Right lobe of liver (tissue), 6 donors: Measurements from ENCODE around the gene GJC2. TPM values are rescaled to one million over a fixed set of nuclear protein-coding genes. Genes with fewer than 3 reads are reported as not detected.
"Not testable (repeated sequence)": the region's sequence is repeated elsewhere in the genome, so short reads cannot be mapped to it uniquely, and the experiment has no call there.

ENCODE experiments used
- ATAC-seq, 4 donors: fragments of 200-7000 bp; cut with Tn5 transposase; one replicate each; pipeline ENCODE4 v1.9.1; 2020; ENCODE audit warnings: mild to moderate bottlenecking in 4 of 4, moderate library complexity in 4 of 4
- DNase-seq, 3 donors: peaks; one replicate each; pipeline ENCODE4 v3.0.0-alpha.2; 2020
- H3K27ac ChIP-seq, 3 donors: fragments of 200-600 bp; one replicate each; pipeline ENCODE4 v1.8.0; 2022
- H3K27me3 ChIP-seq, 2 donors: fragments of 200-600 bp; one replicate each; pipeline ENCODE4 v1.8.0; 2022
- H3K36me3 ChIP-seq, 4 donors: fragments of 200-600 bp; sonication (generic) in 1 of 4; one replicate each; pipeline versions ENCODE4 v1.5.1 to v1.8.0; 2017 to 2022; ENCODE audit warnings: control low read depth in 1 of 4
- H3K4me1 ChIP-seq, 4 donors: fragments of 200-600 bp; sonication (generic) in 1 of 4; one replicate each; pipeline versions ENCODE4 v1.5.1 to v1.8.0; 2017 to 2022; ENCODE audit warnings: control low read depth in 1 of 4
- H3K4me3 ChIP-seq, 3 donors: fragments of 200-600 bp; one replicate each; pipeline ENCODE4 v1.8.0; 2022
- H3K9me3 ChIP-seq, 4 donors: fragments of 200-600 bp; sonication (generic) in 1 of 4; one replicate each; pipeline versions ENCODE4 v1.5.1 to v1.8.0; 2017 to 2022; ENCODE audit warnings: control low read depth in 1 of 4
- POLR2A ChIP-seq: fragments of 450-650 bp; IDR thresholded peaks from one replicate; pipeline ENCODE4 v1.6.1; 2017; ENCODE audit warnings: antibody characterized with exemption, mild to moderate bottlenecking
- WGBS: methylation state at CpG from one replicate; pipeline ENCODE4 v1.1.6; 2018; ENCODE audit warnings: low coverage, low lambda C conversion rate; ENCODE audit not compliant: insufficient coverage; ENCODE audit errors: missing lambda C conversion rate; 5-methylcytosine and 5-hydroxymethylcytosine counted together
- intact Hi-C, 2 donors: fragments of 100-400 bp; cut with DNase I; formaldehyde crosslinking; loops; one replicate each; pipeline versions ENCODE4 v1.11.2 to v1.14.1; 2022
- total RNA-seq, 6 experiments: library from RNA; depleted of rRNA in 2 of 6; stranded (reverse); fragments of >200 nt in 2 of 6; fragmentation: NEBNext Ultra II Directional in 3 of 6; extraction: Animal tissue kit (Norgen Biotek cat#: 25700) in 3 of 6; gene quantifications; one replicate each; pipeline versions ENCODE4 v1.1.0 to v1.2.4, GENCODE V29; 2016 to 2023
- TF ChIP-seq, protein P1 (sequence below), 4 donors: fragments of 200-600 bp in 3 of 4; fragments of 450-650 bp in 1 of 4; IDR thresholded peaks; one replicate each; pipeline versions ENCODE4 v1.5.1 to v1.8.0; 2016 to 2022; ENCODE audit warnings: antibody characterized with exemption in 4 of 4, mild to moderate bottlenecking in 2 of 4
- donor health status: DM: no; HTN: yes; CAD: no.
- donor health status: DM: no; HTN: no; CAD: no.
- donor health status: DM: no; HTN: no; CAD: no.
- donor health status: DM: no; HTN: yes; CAD: no.
- donor health status: DM: no; HTN: yes; CAD: no.

GJC2 gene
- total RNA-seq, 6 experiments from 2014 or later: 0.12 to 0.44 (median 0.16) TPM; not detected in 1

DNA sequence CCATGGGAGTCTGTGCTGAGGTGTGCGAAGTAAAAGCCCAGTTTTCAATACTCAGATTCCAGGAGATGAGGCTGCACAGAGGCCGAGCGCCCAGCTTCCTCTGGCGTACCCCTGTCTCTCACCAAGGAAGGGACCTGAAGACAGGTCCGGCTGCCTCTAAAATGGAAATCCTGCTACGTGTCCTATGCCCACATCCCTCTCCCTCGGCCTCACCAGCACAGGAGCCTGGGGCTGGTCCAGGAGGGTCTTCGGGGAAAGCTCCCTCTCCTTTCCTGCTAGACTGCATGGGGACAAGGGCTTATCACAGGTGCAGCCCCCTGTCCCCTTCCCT is 41.0 kb upstream of the GJC2 start:
- DNase-seq (no peak), ATAC-seq (no peak)
- H3K4me1 ChIP-seq: peaks cover 0 to 23% (median 4%) of the 10 kb centered on the region in 4 donors
- H3K27ac ChIP-seq: peak overlapping the region; percentile 87 to 92 (median 88)
- no peaks in the 10 kb centered on the region for H3K9me3 ChIP-seq
- H3K36me3 ChIP-seq: peaks cover 0 to 12% (median 2%) of the 10 kb centered on the region in 4 donors
- peak overlapping the region; percentile 93 to 98 (median 94) for H3K4me3 ChIP-seq
- WGBS: 0% methylated on average over 4 of the region's 8 CpGs
- H3K27me3 ChIP-seq: no peaks in the 10 kb centered on the region
- no peak for TF ChIP-seq POLR2A
- TF ChIP-seq, protein P1, sequence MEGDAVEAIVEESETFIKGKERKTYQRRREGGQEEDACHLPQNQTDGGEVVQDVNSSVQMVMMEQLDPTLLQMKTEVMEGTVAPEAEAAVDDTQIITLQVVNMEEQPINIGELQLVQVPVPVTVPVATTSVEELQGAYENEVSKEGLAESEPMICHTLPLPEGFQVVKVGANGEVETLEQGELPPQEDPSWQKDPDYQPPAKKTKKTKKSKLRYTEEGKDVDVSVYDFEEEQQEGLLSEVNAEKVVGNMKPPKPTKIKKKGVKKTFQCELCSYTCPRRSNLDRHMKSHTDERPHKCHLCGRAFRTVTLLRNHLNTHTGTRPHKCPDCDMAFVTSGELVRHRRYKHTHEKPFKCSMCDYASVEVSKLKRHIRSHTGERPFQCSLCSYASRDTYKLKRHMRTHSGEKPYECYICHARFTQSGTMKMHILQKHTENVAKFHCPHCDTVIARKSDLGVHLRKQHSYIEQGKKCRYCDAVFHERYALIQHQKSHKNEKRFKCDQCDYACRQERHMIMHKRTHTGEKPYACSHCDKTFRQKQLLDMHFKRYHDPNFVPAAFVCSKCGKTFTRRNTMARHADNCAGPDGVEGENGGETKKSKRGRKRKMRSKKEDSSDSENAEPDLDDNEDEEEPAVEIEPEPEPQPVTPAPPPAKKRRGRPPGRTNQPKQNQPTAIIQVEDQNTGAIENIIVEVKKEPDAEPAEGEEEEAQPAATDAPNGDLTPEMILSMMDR (IDR thresholded peaks at IDR 0.05): no peak
- intact Hi-C loops: no loop called here

DNA sequence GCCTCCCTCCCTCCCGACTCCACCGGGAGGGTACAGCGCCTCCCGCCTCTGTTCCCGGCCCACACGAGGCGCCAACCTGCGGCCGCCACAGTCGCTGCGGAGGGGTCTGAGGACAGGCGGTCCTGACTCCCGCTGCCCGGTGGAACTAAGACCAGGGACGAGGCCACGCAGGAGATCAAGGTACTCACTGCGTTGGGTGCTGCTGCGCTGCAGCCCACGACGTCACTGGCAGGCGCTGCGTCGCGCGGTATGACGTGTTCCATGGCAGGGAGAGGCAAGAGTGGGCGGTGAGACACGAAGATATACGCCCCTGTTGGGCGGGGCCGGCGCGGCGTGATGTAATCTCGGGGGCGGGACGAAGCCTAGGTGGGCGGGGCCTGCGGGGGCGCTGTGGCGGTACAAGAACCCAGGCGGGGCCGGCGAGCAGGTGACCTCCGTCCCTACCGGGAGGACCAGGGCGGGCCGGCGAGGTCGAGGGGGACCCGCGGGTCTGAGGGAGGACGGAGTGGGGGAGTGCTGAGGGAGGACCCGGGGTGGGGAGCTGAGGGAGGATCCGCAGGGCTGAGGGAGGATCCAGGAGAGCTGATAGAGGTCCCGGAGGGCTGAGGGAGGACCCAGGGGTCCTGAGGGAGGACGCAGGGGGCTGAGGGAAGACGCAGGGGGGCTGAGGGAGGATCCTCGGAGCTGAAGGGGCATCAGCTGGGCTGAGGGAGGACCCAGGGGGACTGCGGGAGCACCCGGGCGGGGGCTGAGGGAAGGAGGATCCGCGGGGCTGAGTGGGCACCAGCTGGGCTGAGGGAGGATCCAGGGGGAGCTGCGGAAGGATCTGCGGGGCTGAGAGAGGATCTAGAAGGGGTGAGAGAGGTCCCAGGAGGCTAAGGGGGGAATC is 40.4 kb upstream of the GJC2 start, which contains the start of gene MRPL55:
MRPL55 (minus strand) TSS at position 227 of the 889 bp plus-strand sequence. CDS start 1,039 bp downstream, outside the sequence.
- 2% methylated on average over 43 of the region's 66 CpGs for WGBS

DNA sequence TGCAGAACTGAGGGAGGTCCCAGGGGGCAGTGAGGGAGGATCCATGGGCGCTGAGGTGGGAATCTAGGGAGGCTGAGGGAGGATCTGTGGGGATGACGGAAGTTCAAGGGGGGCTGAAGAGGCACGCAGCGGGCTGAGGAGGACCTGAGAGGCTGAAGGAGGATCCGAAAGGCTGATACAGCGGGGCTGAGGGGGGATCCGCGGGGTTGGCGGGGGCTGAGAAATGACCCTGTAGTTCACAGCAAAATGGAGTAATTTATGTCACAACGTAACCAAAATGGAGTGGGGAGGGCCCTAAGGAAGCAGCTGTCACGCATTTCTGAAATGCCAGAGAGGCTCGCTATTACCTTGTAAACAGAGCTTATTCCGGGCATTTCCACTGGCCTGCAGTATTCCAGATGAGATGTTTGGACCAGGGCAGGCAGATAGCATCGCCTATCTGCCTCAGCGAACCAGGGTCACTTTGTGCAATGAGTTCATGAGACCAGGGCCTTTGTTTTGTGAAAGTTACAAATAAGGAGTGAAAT is 39.7 kb upstream of the GJC2 start:
- TF ChIP-seq POLR2A: no peak
- TF ChIP-seq, protein P1 (IDR thresholded peaks at IDR 0.05): no peak

More for the DNA sequence above, 40.4 kb upstream of the GJC2 start, which contains the start of gene MRPL55:
- DNase-seq (peak; percentile 99), ATAC-seq (peak; percentile 97 to 99 (median 98))
- peak within 1 kb of the TSS; percentile 93 to 98 (median 94) for H3K4me3 ChIP-seq
- peak within 1 kb of the TSS; percentile 87 to 92 (median 88) for H3K27ac ChIP-seq
- H3K36me3 ChIP-seq: peaks cover 0 to 12% (median 2%) of the 10 kb centered on the region in 4 donors
- H3K27me3 ChIP-seq: no peaks in the 10 kb centered on the region
- H3K4me1 ChIP-seq: peaks cover 0 to 17% (median 4%) of the 10 kb centered on the region in 4 donors
- no peaks in the 10 kb centered on the region for H3K9me3 ChIP-seq
- intact Hi-C loops: no loop called here
- TF ChIP-seq POLR2A: peak; percentile 90
- TF ChIP-seq, protein P1 (IDR thresholded peaks at IDR 0.05): peak in 2 of 4 donors; percentile 14 to 22

DNA sequence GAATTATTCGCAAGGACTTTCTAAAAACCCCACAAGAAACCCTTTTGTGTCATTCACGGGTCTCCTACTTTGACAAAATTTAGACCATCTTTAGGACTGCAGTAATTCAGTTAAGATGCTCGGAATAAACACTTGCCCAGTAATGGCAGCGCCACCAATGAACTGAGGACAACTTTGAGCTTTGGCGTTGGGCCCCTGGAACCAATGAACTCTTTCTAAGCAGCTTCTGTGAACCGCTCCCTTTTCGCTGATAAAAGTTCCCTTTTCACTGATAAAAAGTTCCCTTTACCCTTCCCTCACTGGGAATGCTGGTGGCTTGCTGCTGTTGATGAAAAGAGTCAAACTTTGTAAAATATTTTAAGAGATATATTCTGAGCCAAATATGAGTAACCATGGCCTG is 39.2 kb upstream of the GJC2 start:
- H3K9me3 ChIP-seq: no peaks in the 10 kb centered on the region
- H3K4me1 ChIP-seq: peaks cover 0 to 9% (median 4%) of the 10 kb centered on the region in 4 donors
- intact Hi-C loops: no loop called here
- H3K36me3 ChIP-seq: peaks cover 0 to 12% (median 2%) of the 10 kb centered on the region in 4 donors
- no peak overlapping the region for H3K4me3 ChIP-seq
- no peaks in the 10 kb centered on the region for H3K27me3 ChIP-seq
- ATAC-seq (no peak), DNase-seq (no peak)
- H3K27ac ChIP-seq: no peak overlapping the region
- TF ChIP-seq, protein P1 (IDR thresholded peaks at IDR 0.05): no peak
- no peak for TF ChIP-seq POLR2A
- WGBS: 86% methylated on average over 6 of the region's 7 CpGs

More for the DNA sequence above, 39.7 kb upstream of the GJC2 start:
- Histone ChIP-seq H3K4me3 (peak overlapping the region; percentile 93 to 98 (median 94)), H3K36me3 (peaks cover 0 to 12% (median 2%) of the 10 kb centered on the region in 4 donors), H3K27me3 (no peaks in the 10 kb centered on the region), H3K4me1 (peaks cover 0 to 10% (median 4%) of the 10 kb centered on the region in 4 donors), H3K27ac (peak overlapping the region in 2 of 3 donors; percentile 88 to 92), H3K9me3 (no peaks in the 10 kb centered on the region)
- DNase-seq: peak in 2 of 3 donors; percentile 28 to 53
- 36% methylated on average over 10 of the region's 15 CpGs for WGBS
- intact Hi-C loops: no loop called here
- no peak for ATAC-seq

DNA sequence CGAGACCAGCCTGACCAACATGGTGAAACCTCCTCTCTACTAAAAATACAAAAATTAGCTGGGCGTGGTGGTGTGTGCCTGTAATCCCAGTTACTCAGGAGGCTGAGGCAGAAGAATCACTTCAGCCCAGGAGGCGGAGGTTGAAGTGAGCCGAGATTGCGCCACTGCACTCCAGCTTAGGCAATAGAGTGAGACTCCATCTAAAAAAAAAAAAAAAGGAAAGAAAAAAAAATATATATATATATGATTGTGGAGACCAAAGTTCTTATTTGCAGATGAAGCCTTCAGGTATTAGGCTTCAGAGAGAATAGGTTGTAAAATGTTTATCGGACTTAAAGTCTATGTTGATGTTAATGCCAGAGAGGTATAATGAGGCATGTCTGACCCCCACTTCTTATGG is 38.4 kb upstream of the GJC2 start:
- DNase-seq, H3K4me1 ChIP-seq, ATAC-seq, H3K9me3 ChIP-seq, H3K4me3 ChIP-seq, H3K36me3 ChIP-seq, intact Hi-C loops, H3K27me3 ChIP-seq, H3K27ac ChIP-seq: not testable (repeated sequence)
- 92% methylated on average over 6 of the region's 6 CpGs for WGBS
